ENCODE results near the gene CREB3L2.
"Not testable (repeated sequence)": the region's sequence is repeated elsewhere in the genome, so short reads cannot be mapped to it uniquely, and the experiment has no call there.

CREB3L2 gene

DNA sequence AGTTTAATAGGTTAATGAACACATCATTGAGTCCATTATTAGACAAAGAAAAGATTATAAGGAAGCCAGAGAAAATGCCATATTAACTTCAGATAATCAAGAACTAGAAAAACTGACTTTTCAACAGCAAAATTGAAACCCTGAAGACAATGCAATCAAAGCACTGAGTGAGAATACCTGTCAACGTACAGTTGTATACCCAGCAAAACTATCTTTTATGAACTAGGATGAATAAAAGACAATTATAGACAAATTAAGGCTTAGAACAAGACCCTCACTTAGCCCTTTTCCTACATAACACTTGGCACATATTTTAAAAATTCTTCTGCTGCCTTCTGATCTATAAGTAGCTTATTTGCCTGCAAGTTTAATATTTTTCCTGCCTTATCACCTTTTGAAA, 136.1 kb downstream of the CREB3L2 start:
- no peak for DNase-seq

DNA sequence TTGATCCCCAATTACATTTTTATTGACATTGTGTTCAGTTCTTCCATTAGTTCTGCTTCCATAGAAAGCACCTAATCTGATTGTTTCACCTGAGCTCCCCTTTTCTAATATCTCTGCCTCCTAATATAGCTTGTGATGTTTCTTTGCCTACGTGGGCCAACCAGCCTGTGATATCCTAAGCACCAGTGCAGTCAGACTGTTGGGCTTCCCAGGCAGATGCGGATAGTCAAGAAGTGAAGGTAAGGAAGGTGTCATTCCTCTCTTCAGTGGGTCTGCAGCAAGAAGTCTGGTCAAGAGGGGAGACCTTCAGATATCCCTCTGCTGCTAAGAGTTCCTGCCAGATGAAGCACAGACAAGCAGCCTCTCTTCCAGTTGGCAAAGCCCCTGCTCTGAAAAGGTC, 138.9 kb downstream of the CREB3L2 start:
- no peak for DNase-seq

DNA sequence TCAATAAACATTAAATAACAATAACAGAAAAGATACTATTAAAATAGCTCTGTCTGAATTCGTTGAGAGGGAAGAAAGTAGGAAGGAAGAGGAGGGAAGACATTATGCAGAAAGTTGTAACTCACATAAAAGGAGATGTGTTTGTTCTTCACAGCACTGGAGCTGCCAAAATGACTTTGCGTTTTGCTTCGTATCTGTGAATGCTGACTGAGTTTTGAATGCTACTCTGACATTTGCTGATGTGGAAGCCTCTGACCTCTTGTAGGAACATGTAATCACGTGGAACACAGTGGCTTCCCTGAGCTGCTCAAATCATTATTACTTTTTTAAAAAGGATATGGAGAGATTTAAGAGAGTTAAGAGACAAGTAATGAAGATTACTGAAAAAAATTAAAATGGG, 139.5 kb downstream of the CREB3L2 start:
- DNase-seq = no peak

DNA sequence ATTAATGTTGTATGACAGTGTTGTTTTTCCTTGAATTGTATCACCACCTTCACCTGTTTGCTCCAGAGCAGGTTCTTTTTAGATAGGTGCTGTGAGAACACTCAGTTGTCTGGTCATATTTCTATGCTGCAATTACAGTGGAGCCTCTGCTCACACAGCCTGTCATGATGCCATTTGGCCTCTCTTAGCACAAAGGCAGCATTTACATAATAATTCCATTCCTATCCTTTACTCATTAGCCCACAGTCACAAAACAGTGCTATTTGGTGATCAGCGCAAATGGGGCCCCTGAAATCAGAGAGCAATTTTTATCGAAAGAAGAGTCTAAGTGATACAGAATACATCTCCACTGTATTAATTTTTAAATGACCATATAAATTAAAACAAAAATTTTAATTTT, 141.3 kb downstream of the CREB3L2 start:
- no peak for DNase-seq

DNA sequence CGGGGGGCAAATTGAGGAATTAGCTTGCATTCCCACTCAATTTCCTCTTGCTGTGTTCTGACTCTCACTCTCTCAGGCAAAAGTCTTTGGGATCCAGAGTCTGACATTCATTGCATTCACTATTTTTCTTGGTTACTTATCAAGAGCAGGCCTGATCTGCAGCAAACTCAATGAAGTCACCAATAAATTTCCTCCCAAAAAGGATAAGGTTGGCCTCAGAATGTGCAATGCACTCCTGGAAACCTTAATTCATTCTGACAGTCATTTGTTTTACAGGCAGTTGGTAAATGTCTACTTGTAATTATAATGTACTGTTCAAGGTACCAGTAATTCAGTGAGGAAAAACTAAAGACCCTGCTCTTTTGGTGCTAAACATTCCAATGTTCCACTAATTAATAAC, 148.8 kb downstream of the CREB3L2 start:
- no peak for DNase-seq

DNA sequence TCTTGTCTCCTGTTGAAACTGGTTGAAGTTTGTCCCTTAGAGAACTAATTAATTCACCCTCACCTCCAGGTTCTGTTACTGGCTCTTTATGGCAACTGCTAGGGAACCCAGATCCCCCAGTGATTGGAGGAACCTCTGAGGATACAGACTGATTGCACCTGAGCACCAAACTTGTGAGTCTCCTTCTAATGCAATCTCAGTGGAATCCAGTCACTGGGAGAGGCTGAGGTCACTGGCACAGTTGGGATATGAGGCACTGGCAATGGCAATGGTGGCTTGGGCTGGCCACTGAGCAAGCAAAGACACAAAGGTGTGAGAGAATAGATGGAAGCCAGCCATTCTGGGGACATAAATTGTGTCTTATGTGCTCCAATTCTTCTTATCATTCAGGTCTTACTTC, 149.8 kb downstream of the CREB3L2 start:
- DNase-seq = no peak

DNA sequence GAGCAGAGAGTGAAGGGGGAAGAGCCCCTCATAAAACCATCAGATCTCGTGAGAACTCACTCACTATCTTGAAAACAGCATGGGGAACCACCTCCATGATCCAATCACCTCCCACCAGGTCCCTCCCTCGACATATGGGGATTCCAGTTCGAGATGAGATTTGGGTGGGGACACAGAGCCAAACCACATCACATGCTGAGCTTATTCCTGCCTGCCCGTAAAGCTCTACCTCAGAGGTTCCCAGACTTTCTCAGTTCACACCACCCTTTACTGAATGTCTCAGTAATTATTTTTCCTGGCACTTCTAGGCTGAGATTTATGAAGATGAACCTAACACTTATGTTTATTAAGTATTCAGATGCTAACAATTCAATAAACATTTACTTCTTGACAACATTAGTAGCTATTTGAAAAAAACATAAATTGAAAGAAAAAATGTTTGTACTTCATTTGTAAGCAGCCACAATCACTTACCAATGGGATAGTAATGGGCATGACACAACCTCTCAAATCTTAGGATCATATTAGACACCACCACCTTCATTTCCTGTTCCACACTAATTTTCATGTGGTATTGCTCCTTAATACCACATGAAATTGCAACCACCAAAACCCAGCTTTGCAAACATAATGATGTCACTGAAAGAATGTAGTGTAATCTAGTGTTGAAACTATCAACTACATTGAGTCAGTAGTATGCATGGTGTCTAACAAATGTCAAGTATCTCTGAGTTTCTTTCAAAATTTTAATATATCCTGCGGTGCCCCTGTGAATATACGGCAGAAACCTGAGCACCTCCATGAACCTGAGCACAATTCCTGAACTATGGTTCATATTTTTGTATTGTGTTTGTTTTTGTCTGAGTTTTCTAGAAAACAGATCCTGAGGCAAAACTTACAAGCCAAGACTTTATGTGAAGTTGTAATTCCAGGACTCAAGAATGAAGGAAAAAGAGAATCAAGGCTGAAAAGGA, 150.6 kb downstream of the CREB3L2 start:
- DNase-seq = no peak

DNA sequence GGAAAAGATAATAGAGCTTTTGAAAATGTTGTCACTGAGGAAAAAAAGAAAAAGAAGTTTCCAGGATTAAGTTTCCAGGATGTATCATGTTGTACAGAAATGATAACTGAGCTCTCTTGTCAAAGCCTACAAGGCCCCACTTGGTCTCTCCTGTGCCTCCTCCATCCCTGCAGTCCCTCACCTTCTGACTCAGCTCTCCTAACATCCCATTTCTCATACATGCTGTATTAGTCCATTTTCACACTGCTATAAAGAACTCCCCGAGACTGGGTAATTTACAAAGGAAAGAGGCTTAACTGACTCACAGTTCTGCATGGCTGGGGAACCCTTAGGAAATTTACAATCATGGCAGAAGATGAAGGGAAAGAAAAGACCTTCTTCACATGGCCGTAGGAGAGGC, 151.3 kb downstream of the CREB3L2 start:
- no peak for DNase-seq

DNA sequence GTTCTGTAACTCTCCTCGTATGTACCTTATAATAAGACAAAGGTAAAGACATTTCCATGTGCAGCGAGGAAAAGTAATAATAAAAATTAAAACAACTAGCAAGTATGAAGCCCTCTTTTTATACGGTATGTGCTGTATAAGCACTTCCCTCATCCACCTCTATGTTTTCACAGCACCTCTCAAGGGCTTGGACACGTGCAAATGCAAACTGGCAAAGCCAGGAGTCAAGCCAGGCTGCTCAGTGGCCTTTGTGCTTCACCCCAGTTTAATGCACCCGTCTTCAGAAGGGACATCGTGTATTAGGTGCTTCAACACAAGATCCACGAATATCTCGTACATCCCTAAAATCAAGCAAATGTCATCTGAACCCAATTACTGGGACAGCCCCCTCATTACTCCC, 153.8 kb downstream of the CREB3L2 start:
- no peak for DNase-seq

DNA sequence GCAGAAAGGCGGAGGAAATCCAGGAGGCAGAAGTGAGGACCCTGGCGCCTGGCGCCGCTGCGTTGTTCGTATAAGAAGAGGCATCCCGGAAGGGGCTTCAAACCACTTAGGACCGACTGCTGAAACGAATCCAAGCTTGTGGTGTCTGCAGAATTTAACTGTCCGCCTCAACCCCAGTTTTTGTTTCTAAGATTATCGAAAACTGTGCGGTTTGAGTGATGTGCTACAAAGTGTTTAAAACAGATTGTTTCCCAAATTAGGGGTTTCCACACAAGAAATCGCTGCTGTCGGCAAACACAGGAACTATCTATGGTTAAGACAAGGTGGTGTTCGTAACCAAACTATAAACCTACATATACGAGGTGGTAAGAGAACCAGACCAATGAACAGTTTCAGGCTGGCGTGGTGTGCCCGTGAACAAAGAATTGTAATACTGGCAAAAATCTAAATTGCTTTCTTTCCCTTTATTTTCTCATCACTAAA, 154.3 kb downstream of the CREB3L2 start:
- no peak for DNase-seq

DNA sequence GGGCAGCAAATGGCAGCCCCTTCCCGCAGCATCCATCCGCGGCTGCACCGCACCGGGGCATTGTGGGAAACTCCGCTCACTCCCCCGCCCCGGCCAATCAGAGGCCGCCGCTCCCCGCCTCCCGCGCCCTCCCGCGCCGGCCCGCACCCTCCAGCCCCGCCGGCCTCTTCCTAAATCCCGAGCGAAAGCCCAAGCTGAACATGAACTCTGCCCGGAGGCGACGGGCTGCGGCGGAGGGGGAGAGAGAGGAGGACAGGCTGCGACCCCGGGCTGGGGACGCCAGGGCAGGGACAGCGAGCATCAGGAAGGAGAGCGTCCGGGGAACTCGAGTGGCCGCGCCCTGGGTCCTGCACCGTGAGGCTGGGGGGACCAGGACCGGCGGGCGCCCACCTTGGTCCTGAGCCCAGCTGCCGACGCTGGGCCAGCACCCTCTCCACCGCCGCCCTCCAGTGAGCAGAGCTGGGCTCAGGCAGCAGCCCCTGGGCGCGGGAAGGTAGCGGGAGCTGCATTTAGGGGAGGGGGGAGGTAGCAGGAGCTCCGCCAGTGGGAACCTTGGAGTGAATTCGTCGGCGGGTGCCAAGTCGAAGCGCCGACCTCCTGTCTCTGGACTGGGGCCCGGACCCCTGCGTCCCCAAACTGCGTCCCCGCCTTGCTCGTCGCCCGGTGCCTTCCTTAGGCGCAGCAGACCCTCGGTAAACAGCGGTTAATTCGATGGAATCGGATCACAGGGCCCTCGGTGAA, 154.9 kb downstream of the CREB3L2 start, which contains the start of gene DGKI:
Gene DGKI (minus strand): TSS at position 148 of the 741 bp plus-strand sequence.
- DNase-seq = no peak

DNA sequence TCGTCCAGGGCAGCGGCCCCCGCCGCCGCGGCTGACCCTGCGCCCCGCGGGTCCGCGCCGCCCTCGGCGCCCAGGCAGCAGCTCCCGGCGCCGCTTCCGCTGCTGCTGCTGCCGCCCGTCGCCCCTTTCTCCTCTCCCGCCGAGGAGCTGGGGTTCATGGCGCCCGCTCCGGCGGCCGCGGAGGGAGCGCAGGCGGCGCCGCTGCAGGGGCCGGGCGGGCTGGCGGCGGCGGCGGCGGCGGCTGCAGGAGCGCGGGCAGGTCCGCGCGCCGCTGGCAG, 155.4 kb downstream of the CREB3L2 start:
- no peak for DNase-seq

DNA sequence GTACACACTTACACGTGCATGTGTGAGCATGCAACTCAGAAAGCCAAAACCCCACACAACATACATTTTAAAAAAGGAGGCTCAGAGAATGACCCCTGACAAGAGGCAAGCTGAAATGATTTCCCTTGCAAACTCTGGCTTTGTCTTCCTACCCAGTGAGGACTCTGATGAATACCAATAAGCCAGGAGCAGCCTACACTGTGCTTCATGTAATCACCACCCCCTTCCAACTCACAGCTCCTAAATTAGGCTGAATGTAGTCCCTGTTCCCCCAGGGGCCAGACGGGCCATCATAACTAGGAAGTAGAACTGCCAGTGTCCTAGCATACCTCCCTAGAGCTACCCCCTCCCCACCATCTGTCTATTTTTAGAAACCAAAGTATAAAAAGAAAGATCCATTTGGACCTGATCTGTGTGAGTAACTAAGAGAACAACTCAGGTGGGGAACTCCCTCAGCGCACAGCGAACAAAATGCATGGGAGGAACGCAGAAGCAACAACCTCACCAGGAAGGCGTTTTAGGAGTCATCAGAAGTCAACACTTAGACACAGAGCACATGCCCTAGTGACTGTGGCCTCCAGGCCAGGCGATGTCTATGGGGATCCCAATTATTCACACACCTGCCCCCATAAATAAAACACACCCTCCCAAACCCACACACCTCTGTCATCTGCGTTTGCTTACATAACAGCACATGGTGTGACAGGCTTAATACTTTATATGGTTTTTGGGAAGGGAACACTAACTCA, 157.0 kb downstream of the CREB3L2 start:
- no peak for DNase-seq

DNA sequence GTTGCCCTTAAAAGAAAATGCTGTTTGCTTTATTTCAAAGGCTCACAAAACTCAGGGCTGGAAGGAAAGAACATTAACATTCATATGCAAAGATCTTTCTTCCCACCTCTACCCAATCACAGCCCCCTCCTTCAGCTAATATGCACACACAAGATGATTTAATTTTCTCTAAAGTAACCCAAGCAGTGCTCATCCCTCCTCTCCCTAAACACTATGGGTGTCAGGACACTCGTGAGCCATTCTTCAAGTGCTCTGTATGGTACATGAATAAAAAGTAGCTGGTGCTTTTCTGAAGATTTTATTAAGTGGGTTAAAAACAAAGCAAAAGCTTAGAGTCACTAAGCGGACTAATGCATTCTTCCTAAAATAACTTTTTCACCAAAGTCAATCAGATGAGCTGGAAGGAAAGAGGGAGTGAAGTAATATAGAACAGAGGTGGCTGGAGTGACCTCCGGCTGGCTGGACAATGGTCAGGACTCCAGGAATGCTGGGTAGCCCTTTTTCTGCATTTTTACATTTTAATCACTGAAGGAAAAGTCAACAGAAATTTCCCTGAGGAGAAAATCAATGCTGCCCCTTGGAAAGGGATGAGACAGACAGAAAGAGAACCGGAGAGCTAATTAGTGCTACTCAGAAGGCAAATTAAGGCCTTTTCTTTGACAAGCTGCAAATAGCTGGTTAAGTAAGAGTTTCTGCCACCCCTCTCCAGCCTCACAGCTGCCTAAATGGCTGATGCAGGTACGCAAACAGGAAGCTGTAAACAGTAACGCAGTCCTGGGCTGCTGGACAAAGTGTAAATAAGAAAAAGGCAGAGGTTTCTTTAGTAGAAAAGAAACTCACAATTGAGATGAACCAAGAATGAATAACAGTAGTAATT, 161.7 kb downstream of the CREB3L2 start:
- DNase-seq = no peak

DNA sequence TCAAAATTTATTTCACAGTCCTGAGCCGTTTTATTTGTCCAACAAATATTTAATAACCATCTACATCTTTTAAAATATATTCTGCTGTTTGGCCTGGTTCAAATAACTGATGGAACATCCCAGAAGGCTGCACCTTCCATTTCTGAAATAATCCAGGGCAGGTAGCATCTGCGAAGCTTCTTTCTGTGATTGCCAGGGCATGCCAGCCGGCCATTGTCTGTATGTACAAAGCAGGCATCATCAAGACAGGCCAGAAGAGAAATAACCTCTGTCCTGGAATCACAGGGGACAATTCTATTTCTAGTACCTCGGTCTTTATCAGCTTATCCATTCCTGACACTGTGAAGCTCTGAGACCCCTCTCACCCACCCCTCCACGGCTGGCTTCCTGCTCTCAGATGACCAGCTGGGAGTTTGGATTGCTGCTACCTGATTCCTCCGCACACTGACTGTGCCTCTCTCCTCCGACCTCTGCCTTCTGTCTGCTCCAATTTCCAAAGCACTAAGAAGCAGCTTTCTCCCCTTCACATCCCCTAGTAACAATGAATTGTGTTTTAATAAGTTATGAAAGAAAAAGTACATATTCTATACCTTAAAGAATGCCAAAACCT, 163.1 kb downstream of the CREB3L2 start:
- no peak for DNase-seq

DNA sequence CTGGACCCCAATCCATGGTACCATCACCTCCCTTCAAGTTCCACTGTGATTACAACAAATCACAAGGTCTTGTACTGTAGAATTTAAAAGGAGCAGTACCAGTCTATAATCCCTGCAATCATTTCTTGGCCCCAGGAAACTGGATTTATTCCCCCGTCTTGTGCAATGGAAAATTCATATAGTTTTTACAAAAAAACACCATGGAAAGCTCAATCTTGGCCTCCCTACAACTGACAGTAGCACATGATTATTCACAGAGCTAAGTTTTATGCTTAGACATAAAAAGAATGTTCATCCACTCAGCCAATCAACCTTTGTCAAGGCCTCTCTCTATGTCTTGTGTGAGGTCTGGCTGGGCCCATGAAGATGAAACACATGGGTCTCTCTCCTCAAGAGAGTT, 165.3 kb downstream of the CREB3L2 start:
- no peak for DNase-seq

DNA sequence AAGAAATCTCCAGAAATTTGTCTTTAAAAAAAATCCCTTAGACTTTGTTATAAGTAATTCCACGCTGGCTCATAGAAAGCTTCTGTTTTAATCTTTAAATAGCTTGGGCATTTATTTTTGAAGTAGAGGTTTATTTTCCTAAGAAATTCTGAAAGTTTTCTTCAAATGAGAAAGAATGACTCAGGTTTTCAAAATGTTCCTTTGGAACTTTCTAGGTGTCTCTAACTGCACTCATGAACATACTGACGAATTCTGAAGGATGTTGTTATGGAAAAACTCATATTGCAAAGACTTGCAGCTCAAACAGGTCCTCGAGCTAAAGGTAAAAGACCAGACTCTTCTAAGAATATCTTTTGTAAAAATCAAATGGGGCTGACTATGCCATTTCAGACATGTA, 165.8 kb downstream of the CREB3L2 start:
- DNase-seq = no peak

DNA sequence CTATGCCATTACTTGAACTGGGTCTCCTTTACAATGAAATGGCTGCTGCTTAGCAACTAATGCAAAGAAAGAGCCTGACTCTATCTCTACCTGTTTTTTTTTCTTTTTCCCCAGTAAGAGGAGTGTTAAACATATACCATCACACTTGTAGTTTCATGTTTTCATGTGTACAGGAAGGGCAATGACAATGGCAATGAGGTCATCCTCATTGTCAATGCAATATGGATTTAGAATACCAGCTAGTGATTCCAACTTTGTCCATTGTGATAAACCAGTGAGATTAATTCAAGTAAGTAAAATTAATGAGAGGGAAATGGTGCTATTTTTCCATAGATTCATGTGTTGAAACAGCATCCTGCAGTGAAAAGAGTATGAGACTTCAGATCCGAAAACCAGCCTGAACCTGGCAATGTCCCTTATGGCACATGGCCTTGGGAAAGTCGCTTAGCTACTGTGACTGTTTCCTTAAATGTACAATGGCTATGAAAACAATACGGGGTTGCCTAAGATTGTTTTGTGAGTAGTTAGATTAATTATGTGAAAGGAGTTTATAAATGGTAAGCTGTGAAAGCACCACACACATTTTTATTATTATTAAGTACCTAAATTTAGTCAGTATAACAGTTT, 166.3 kb downstream of the CREB3L2 start:
- no peak for DNase-seq

DNA sequence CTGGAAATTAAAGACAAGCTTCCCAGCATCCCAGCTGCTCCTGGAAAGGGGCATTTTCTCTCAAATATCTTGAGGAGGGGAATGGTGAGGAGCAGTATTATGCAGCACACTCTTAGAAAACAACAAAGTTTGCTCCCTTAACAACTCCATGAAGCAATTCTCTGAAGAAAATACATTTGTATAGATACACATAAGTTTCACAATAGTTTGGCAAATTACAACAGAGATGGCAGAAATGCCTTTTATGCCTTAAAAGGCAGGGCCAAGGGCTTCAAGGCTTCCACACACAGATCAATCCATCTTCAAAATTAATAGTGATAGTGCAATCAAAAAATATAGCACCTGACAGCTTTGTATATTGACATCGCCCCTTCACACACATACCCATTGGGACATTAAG, 167.3 kb downstream of the CREB3L2 start:
- DNase-seq = no peak

DNA sequence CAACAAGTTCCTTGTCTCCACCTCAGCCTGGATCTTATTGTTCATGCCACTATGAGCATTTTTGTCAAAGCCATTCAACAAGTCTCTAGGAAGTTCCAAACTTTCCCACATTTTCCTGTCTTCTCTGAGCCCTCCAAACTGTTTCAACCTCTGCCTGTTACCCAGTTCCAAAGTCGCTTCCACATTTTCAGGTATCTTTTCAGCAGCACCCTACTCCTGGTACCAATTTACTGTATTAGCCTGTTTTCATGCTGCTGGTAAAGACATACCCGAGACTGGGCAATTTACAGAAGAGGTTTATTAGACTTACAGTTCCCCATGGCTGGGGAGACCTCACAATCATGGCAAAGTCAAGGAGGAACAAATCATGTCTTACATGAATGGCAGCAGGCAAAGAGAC, 168.9 kb downstream of the CREB3L2 start:
- not testable (repeated sequence) for DNase-seq

DNA sequence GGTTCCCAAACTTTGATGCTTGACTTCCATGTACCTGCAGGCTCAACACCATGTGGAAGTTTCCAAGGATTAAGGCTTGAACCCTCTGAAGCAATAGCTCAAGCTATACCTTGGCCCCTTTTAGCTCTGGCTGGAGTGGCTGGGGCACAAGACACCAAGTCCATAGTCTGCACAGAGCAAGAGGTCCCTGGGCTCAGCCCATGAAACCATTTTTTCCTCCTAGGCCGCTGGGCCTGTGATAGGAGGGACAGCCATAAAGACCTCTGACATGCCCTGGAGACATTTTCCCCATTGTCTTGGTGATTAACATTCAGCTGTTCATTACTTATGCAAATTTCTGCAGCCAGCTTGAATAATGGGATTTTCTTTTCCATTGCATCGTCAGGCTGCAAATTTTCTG, 169.5 kb downstream of the CREB3L2 start:
- no peak for DNase-seq

Measured in RPMI8226 (cell line).